Forelimb muscle (tissue), 1 donor: ENCODE measurements around the gene ARHGEF7. TPM values are rescaled to one million over a fixed set of nuclear protein-coding genes. Genes with fewer than 3 reads are reported as not detected.
"Not testable (repeated sequence)": the region's sequence is repeated elsewhere in the genome, so short reads cannot be mapped to it uniquely, and the experiment has no call there.

Source experiments
- DNase-seq: peaks from one replicate; pipeline ENCODE4 v3.0.0-alpha.2; 2013; ENCODE audit warnings: low read depth
- polyA plus RNA-seq: library from polyadenylated mRNA; unstranded; fragments of 120-200 nt; gene quantifications from one replicate; pipeline ENCODE4 v1.2.1, GENCODE V29; 2013; ENCODE audit not compliant: insufficient read length

The ARHGEF7 gene, protein sequence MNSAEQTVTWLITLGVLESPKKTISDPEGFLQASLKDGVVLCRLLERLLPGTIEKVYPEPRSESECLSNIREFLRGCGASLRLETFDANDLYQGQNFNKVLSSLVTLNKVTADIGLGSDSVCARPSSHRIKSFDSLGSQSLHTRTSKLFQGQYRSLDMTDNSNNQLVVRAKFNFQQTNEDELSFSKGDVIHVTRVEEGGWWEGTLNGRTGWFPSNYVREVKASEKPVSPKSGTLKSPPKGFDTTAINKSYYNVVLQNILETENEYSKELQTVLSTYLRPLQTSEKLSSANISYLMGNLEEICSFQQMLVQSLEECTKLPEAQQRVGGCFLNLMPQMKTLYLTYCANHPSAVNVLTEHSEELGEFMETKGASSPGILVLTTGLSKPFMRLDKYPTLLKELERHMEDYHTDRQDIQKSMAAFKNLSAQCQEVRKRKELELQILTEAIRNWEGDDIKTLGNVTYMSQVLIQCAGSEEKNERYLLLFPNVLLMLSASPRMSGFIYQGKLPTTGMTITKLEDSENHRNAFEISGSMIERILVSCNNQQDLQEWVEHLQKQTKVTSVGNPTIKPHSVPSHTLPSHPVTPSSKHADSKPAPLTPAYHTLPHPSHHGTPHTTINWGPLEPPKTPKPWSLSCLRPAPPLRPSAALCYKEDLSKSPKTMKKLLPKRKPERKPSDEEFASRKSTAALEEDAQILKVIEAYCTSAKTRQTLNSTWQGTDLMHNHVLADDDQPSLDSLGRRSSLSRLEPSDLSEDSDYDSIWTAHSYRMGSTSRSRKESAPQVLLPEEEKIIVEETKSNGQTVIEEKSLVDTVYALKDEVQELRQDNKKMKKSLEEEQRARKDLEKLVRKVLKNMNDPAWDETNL
- 75.6 TPM for polyA plus RNA-seq

- DNase-seq: no peak
Observed at GRCh38 chr13:111115061-111115964, at the start of gene ARHGEF7. Gene ARHGEF7 (plus strand): TSS chr13:111115310. CDS start chr13:111115527, 217 bp downstream.

GRCh38 chr13:111065698-111066097 is 49.4 kb upstream of the ARHGEF7 start:
- DNase-seq: no peak

- DNase-seq: no peak
Observed at GRCh38 chr13:111066544-111066943, 48.6 kb upstream of the ARHGEF7 start.

- no peak for DNase-seq
Observed at GRCh38 chr13:111068009-111068350, 47.1 kb upstream of the ARHGEF7 start.

- DNase-seq: not testable (repeated sequence)
Observed at GRCh38 chr13:111071120-111071519, 44.0 kb upstream of the ARHGEF7 start.

DNA sequence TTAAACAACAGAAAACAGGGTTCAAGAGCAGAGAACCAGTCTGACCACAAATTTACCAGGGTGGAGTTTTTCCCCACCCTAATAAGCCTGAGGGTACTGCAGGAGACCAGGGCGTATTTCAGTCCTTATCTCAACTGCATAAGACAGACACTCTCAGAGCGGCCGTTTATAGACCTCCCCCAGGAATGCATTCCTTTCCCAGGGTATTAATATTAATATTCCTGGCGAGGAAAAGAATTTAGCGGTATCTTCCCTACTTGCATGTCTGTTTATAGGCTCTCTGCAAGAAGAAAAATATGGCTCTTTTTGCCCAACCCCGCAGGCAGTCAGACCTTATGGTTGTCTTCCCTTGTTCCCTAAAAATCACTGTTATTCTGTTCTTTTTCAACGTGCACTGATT is 43.6 kb upstream of the ARHGEF7 start:
- not testable (repeated sequence) for DNase-seq

DNA sequence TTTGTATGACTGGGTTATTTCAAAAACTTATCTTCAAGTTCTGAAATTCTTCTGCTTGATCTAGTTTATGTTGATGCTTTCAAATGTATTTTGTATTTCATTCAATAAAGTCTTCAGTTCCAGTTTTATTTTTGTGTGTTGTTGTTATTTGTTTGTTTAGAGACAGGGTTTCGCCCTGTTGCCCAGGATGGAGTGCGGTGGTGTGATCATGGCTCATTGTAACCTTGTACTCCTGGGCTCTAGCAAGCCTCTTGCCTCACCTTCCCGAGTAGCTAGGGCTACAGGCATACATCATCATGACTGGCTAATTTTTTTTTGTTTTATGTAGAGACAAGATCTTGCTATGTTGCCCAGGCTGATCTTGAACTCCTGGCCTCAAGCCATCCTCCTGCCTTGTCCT is 40.3 kb upstream of the ARHGEF7 start:
- no peak for DNase-seq

GRCh38 chr13:111076155-111077013 is 38.7 kb upstream of the ARHGEF7 start:
- DNase-seq: no peak

GRCh38 chr13:111079375-111079774 is 35.7 kb upstream of the ARHGEF7 start:
- DNase-seq: no peak

- no peak for DNase-seq
Observed at GRCh38 chr13:111080642-111081041, 34.5 kb upstream of the ARHGEF7 start.

DNA sequence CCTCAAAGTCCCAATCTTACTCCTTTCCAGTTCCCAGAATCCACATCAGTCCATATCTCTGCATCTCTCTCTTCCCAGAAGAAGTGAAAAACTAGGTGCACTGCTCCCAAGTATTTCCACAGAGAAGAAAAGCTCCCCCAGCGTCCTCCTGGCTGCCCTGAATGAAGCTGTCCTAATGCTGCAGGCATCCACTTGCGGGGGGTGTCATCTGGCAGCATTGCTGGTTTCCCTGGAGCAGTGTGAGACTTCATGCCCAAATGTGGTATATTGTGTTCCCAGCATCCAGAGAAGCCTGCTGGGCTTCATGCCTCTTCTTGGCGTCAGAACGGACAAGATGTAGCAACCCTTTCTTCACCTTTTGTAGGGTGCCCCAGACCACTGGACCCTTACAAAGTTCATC is 32.9 kb upstream of the ARHGEF7 start:
- DNase-seq: no peak

DNA sequence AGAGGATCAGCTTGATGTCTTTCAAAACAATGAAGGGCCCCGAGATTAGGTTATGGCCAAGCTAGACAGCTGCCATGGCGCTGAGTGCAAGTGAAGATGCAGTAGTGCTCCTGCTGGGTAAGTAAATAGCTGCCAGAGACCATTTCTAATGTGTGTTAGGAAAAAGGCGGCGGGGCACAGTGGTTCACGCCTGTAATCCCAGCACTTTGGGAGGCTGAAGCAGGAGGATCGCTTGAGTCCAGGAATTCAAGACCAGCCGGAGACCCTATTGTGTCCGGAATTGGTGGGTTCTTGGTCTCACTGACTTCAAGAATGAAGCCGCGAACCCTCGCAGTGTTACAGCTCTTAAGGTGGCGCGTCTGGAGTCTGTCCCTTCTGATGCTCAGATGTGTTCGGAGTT is 32.3 kb upstream of the ARHGEF7 start:
- not testable (repeated sequence) for DNase-seq

- not testable (repeated sequence) for DNase-seq
Observed at GRCh38 chr13:111083693-111084092, 31.4 kb upstream of the ARHGEF7 start.

DNA sequence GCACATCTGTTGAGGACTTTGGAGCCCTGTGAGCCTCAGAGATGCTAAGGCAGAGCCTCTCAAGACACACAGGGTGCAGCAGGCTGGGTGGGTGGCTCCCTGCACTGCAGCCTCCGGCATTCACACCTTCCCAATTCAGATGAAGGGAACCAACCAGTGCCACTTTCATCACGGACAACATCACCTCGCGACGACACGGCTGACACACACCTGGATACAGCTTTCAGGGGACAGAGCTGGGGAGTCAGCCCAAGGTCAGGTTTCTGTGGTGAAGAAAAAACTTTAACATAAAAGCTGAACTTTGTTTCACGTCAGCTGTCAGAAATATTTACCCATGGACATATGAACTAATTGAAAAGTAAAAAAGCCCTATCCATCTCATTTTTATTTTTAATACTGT is 24.9 kb upstream of the ARHGEF7 start:
- no peak for DNase-seq

- DNase-seq: no peak
Observed at GRCh38 chr13:111092685-111093084, 22.4 kb upstream of the ARHGEF7 start.

DNA sequence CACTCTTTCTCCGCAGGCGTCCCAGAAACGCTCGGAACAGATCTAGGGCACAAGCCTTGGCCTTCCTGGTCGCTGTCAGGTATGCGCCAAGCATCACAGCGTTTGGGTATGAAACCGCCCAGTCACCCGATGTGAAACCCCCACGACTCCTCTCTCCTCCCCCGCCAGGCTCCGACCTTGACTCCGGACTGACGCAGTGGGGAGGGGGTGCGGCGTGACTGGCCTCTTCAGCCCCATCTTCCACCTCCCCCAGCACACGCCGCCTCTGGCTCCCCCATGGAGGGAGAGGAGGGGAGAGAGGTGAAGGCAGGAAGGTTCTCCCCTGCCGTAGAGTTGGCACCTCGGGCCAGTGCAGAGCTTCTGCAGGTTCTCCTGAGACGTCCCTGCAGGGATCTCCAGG is 22.0 kb upstream of the ARHGEF7 start:
- DNase-seq: no peak

GRCh38 chr13:111093634-111094033 is 21.5 kb upstream of the ARHGEF7 start:
- DNase-seq: no peak

DNA sequence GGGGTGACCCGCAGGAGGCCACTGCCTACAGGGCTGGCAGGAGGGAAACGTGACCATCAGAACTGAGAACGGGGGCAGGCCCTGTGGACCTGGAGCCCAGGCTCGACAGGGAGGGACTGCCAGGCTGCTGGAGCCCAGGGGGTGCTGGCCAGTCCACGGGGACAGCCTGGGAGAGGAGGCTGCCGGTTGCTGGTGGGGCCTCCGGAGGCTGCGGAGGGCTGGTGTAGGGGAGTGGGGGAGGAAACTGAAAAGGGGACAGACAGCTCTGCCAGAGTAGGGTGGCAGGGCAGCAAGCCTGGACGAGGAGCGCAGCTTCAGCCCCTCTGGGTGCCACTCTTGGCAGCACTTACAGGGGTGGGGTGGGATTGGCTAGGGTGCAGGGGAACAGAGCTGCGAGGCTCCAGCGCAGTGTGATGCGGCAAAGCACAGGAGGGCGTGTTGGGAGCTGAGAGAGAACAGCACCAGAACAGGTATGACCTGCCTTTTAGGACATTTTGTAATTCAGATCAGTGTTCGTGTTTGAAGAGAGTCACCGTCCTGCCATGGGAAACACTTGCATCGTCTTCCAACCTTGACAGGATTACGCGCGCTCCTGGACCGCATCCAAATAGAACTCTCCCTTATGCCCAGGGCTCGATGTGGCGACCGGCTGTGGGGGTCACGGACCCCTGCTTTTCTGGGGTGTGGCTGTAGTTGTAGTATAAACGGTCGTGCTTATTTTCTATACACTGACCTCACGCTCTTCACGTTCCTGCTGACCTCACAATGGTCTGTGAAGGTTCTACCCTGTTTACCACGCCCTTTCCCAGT is 19.9 kb upstream of the ARHGEF7 start:
- DNase-seq: no peak

GRCh38 chr13:111095911-111096501 is 19.1 kb upstream of the ARHGEF7 start:
- DNase-seq: no peak

GRCh38 chr13:111099290-111099689 is 15.8 kb upstream of the ARHGEF7 start:
- DNase-seq: no peak
